IPS DF 19.7 (cell line): ENCODE results near the gene DOCK4.

Source experiments
- DNase-seq: peaks from one replicate; pipeline ENCODE4 v3.0.0-alpha.2; 2013; ENCODE audit warnings: low read depth, low spot score

The DOCK4 gene

DNA sequence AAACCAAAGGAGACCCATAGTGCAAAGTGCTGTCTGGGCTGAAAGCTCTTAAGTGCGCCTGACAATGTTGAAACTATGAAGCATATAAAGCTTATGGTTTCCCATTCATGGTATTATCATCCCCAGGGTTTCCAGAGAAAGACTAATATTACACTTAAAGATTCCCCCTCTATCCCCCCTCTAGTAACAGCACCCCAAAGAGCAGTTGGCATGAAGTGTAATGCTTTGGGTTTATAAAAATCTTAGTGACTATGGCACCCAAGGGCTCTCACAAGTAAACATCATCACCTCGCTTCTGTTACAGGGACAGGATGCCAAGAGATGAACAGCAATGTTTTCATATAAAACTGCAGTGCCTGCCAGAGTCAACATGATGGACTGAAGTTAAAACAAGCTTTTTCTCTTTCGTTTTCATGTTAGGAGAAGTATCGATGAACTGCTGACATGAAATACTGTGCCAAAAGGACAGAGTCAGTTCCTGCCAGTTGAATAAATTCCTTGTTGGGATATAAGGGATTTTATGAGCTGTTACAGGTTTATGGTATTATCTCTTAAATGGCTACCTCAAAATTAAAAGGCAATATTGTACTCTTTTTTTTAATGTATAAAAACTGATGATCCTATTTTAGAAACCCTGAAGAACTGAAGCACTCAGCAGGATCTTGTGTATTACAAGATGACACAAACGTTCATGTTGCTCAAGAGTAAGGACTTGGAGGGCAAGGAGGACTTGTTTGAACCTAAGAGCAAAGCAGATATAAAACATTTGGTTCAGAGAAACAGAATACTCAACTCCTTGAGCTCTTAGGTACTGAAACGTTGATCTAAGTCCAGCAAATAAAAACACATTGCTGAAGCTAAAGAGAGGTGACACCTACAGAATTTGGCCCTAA is 440.2 kb downstream of the DOCK4 start:
- DNase-seq = no peak

DNA sequence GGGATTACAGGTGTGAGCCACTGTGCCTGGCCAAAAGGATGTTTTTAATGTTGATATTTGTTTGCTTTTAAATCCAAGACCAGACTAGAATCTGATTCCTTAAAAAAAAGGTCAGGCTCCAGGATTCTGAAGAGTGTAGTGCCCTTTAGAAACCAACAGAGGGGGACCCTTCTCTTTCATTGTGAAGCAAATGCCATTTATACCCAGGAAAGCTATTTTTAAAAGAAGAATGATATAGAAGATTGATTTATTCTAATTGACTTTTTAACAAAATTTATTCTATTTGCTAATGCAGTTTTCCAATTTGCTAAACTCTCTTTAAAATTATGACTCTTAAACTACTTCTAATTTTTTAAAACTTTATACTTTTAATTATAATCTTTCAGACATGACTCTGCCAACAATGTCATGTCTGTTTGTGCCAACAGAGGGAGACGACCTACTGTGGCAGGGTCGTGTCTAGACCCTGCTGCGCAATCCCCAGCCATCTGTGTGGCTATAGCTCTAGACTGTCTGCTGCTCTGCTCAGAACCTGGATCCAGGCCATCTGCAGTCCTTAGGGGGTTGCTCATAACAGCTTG is 442.9 kb downstream of the DOCK4 start:
- no peak for DNase-seq

DNA sequence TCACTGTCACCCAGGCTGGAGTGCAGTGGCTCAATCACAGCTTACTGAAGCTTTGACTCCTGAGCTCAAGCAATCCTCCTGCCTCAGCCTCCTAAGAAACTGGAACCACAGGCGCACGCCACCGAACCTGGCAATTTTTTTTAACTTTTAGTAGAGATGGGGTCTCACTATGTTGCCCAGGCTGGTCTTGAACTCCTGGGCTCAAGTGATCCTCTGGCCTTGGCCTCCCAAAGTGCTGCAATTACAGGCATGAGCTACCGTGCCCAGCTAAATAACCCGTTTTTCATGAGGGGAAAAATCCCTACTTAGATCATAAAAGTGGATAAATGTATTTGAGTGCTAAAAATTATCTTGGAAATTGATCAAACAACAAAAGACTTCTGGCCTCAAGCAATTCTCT is 443.4 kb downstream of the DOCK4 start:
- no peak for DNase-seq

DNA sequence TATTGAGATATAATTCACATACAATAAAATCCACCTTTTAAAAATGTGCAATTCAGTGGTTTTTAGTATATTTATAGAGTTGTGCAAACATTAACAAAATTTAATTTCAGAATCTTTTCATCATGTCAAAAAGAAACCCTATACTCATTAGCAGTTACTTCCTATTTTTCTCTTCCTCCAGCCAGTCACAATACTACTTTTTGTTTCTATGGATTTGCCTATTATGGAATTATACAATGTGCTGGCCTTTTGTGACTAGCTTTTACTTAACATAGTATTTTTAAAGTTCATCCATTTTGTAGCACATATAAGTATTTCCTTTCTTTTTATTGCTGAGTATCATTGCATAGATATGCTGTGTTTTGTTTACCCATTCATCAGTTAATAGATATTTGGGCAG is 444.0 kb downstream of the DOCK4 start:
- DNase-seq = no peak

DNA sequence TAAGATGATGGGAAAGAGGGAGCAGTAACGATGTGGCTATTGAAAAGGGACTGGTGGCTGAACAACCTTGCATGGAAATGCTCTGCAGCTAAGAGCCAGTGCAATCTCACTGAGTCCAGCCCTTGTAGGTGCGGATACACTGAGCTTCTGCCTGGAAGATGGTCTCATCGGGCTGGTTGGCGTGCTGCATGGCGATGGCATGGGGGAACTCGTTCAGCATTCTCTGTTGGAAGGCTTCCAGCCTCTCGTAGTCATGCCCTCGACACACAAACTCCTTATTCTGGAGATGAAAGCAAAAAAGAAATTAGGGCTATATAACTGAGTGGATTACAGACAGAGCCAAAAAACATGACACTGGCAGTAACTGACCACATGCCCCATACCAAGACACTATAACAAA is 446.2 kb downstream of the DOCK4 start:
- DNase-seq = no peak

DNA sequence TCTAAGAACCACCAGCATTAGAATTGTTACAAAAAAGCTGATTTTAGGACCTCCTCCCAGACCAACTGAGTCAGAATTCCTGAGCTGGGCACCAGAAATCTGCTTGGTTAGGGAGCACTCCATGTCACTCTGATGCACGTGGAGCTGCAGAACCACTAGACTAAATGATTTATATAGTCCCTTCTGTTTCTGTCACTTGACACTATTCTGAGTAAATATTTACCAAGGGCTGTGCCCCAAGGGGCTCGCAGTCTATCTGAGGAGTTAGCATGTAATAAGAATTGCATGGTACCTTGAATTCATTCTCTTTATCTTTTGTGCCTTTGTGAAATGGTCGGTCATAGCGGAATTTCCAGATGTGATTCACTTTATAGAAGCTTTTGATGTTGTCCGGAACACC is 447.9 kb downstream of the DOCK4 start:
- DNase-seq = no peak

DNA sequence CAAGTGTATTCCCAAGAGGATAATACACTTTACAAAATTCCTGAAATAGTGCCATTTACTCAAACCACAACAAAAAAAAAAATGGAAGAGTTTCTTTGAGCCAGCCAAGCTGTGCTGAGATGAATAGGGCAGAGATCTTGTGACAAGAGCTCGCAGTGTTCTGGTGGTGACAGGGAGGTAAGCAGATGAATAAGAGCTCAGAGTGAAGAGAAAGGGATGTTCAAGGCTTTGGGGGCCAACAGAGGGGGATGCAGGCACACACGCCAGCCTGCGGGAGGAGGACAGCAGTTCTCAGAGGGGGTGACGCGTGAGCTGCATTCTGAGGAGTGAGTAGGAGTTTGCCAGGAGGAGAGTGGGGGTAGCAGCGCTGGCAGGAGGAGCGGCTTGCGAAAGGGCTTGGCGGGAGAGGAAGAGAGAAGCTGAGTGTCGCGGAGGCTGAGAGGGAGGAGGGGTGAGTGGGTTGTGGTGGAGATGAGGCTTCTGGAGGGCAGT is 449.5 kb downstream of the DOCK4 start:
- no peak for DNase-seq

DNA sequence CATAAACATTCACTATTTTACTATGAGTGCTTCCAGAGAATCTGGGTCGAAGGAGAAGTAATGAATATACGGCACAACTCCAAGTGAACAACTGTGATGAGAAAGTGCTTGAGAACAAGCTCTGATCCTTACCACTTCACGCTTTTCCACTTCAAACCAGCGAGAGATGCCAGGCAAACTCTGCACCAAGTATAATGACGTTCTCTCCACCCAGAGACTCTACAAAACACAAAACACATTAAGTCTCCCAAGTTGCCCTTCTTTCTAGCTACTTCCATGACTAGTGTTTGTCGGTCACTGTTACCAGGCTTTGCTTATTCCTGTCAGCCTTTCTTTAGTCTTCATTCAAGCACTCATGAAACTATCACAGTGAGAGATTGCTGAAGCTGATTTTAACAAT is 450.8 kb downstream of the DOCK4 start:
- no peak for DNase-seq

DNA sequence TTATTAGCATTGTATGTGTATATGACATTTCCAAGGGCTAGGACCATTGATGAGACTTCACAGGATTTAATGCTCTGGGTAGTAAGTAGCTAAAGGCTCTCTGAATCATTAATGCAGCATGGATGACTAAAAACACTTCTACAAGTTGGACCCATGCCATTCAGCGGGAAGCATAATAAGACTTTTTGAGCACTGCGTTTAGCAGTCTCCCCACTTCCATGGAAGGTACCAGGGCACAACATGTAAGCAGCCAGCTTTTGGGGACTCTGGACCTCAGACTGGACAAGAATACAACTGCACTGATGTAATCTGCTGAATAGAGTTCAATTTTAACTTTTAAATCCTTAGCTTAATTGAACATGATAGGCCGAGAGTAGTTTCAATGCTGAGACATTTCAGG is 452.2 kb downstream of the DOCK4 start:
- no peak for DNase-seq

DNA sequence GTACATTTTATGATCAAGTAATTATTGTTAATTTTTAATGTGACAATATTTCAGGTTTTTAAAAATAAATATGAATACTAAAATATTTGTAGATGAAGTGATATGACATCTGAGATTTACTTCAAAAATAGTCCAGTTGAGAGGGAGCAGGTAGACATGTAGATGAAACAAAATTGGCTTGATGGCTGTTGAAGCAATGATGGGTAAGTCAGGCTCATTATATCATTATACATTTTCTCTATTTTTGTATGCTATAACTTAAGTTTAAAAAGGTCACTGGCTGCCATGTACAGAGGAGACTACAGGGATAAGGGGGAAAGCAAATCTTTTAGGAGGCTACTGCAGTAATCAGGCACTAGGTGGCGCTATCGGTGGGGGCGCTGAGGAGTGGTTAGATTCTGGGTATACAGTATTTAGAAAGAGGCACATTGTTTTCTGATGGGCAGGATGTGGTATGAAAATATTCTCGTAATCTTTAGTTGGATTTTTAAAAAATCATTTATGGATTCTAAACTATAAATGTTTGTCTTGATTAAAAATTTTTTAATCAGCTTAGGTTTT is 454.1 kb downstream of the DOCK4 start:
- no peak for DNase-seq

DNA sequence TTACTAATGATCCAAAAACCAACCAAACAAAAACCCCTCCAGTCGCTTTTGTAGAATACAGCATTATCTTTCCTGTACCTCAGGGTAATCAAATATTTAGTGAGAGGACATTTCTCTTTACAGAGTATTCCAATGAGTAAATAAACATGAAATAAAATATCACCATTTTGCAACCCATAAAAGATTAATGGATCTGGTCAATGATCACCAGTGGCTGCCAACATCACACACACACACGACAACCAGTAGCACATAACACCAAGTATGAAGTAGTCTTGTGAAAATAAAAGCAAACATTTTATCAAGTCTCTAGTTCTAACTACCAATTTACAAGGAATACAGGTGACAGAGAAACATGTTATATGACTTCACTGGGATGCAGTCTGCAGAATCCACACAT is 455.3 kb downstream of the DOCK4 start:
- no peak for DNase-seq

DNA sequence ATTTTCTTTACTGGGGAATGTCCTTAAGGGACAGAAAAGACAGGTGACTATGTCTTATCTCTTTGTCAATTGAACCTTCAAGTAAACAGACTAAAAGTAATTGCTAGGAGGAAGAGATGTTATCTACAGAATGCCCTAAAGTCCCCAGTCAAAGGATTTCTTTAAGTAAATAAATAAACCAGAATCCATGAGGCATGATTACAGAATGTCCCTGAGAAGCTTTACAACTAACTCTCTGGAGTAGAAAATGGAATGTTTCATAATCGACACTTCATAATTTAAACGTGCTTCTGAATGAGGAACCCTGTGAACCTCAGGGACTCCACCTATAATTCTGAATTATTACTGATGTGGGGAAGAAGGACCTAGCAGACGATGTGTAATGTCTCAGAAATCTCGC is 456.0 kb downstream of the DOCK4 start:
- DNase-seq = no peak

DNA sequence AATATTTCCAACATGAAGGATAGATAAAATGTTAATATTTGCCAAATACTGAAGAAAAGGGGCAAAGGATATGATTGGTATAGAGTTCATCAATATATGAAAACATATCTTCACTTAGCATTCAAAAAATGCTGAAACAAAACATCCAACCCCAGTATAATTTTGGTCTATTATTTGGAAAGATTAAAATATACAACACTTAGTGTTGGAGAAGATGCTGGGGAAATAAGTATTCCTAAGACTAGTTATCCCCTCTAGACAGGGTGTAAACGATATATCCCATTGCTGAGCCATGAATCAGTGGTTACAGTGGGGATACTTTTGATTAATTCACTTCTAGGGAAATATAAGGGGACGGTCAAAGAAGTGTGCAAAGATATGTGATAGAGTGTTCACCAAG is 456.6 kb downstream of the DOCK4 start:
- DNase-seq = no peak

DNA sequence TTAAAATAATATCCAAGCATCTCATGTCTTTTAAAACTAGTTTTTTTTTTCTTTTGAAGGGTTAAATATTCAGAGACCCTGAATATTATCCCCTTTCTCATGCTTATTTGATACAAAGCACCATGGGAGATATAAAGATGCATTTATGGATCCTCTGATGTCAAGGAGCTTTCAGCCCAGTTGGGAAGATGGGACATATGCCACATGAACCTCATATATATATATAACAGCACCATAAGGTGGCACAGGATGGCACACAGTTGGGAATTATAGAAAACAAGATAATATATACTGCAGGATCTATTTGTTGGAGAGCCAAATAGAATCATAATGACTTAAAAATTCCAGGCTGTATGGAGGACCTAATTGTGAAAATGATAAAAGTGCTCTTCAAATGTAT is 458.5 kb downstream of the DOCK4 start:
- DNase-seq = no peak

DNA sequence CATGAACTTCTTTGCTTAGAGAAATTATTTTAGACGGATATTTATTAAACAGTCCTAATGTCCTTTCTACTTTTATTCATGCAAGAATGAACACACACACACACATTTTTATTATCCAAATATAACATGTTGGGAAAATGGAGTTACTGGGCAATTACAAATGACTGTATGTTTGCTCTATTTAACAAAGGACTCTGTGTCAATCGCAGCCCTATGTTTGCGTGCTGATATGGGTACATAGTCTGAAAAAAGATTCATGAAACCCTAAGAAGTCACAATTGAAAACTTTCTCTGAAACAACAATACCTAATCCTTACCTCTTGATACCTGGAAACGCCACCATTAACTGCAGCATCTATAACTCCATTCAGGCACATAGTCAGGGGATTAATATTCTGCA is 459.2 kb downstream of the DOCK4 start:
- DNase-seq = no peak

DNA sequence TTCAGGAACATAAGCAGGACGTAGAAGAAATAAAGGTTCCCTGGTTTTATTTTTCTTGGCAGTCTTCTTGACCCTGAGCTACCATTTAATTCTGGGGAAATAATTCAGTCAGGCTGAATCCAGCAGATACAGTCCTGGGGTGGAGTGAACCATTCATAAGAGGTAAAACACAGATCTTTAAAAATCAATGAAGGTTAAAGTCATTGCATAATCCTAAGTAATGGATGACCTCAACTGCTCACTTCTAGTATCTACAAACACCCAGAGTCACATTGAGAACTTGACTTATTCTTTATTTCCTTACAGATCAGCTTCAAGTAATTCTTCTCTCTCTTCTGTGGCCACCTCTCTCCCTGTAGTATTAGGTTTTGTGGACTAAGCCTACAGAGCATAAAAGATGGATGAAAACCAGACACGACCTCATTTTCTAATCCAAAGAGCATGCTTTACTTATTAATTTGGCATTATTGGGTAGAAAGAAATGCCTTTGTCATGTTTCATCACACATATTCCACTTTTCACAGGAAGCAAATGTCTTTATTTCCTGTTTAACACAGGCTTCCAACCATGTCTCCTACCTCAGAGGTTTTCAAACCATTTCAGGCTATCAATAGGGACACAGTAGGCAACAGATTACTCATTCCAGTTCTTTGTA is 461.6 kb downstream of the DOCK4 start:
- no peak for DNase-seq

DNA sequence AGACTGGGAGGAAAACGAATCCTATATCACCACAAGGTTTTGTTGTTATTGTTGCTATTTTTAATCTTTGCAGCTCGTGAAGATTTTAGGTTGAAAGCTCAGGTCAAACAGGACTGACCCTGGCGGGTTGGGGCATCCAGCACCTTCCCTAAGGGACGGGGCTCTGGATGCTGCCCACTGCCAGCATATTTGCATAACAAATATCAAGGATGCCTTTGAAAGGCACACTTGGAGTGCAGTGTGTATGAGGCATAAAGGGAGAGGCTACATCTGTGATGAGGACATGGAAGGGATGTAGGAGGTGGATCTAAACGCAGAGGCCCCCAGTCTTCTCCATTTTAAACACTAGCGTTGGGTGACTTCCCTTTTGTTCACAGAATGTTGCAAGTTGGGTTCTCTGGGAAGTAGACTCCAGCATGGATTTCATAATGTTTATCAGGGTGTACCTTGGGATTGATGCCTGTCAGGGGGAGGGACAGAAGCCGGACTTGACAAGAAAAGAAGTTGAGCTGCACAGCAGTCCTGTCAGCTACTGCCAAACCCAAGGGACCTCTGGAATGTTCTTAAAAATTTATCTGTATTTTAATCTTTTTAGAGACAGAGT is 462.9 kb downstream of the DOCK4 start:
- no peak for DNase-seq

DNA sequence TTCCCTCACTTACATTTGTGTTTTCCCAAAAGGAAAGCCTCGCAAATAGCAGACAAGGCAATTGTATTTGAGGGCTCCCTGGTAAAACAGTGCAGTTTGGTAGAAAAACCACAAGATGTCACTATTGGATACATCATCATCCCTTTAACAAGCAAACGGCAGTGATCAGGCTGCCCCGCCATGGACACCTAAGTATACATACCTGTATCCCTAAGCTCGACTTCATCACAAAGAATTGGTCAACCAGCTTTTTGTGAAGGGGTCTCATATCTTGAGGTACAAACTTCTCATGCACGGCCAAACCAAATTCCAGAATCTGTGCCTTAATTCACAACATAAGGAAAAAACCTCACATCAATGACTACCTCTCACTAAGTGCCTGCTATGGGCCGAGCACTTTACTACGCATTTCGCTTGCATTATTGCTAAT is 464.4 kb downstream of the DOCK4 start:
- no peak for DNase-seq

DNA sequence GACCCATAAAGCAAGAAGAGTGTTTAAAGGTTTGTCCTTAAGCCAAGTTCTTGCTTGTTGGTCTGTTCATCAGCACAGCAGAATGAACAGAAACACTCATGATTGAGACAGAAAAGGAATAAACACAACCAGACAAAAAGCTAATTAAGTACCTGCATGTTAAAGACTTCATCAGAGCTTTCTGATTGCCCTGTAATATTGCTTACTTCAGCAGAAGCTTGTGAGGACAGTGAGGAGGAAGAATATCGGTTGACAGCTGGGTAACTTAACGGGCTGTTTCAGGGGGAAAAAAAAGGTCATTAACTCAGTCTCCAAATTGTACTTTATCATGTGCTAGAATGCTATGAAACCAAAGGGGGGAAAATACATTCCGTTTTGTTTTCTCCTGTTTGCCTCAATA is 465.3 kb downstream of the DOCK4 start:
- no peak for DNase-seq

DNA sequence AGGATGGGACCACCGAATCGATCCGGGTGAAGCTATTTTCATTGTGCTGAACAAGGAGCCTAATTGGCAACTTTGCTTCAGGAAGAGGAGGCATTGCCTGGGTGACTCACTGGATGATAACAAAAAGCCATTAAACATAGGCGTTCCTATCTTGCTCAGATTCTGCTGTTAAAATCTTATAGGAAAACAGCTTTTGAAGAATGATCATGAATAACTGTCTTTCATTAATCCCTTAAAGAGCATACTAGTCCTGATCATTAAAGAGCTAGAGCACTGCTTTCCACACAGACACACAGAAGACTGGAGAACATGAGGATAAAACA is 469.7 kb downstream of the DOCK4 start:
- no peak for DNase-seq

DNA sequence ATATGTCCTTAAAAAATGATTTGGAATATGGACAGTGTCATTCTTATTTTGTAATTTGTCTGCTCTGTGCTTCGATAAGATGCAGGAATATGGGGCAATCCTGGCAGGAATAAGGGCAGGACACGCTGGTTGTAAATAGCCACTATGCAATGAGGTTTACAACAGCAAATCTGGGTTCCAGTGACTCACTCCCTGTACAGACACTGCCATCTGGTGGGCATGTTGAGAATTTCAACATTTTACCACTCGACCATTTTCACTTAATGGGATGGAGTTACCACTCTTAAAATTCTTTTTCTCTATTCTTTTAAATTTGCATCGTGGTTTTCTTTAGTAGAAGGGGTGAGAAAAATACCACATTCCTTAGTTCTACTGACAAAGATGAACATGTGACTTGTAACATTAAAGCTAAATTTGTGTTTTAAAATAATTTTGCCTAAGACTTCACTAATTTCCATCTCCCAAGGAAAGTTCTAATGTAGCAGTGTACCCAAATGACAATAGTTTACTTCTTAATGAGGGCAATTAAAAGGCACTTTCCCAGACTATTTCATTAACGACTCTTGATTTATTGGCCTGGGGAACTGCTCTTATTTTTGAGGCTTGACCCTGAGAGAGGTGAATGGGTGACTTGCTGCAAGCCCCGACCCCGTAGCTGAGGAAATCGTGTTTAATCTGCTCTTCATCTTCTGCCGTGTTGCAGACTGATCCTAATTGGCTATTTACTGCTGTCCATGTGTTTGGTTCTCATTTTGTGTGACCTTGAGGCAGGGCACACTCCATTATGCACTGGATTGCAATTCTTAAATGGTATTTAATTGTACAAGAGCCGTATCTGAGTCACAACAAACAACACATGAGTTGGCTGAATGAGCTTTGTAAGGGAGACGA is 470.3 kb downstream of the DOCK4 start:
- no peak for DNase-seq
